Measurements from ENCODE around the gene CCND1. TPM values are rescaled to one million over a fixed set of nuclear protein-coding genes. Genes with fewer than 3 reads are reported as not detected.

CCND1 gene
- total RNA-seq, 4 donors from 2014 or later: 90.1 to 451 (median 213) TPM

DNA sequence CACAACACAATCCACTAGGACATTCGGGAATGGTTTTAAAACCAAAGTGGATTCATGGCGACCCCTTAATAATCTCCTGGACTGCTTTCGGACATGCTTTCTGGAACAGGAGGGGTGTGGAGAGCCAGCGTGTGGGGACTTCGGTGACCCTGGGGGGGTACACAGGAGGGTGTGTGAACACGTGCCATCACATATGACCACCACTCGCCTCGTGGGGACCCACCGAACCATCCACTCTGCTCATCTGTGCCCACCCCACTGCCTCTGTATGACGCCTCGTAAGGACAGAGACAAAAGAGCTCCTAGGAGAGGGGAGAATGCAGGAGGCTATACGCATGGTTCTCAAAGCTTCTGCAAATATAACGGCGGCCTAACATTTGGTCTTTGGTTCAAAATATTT lies 25.3 kb downstream of the CCND1 start:
- TF ChIP-seq CTCF (IDR thresholded peaks at IDR 0.05; ENCODE audit: low read depth): no peak

GRCh38 chr11:69666752-69667536 lies 26.0 kb downstream of the CCND1 start:
- no peak for TF ChIP-seq CTCF (IDR thresholded peaks at IDR 0.05; ENCODE audit: low read depth)

DNA sequence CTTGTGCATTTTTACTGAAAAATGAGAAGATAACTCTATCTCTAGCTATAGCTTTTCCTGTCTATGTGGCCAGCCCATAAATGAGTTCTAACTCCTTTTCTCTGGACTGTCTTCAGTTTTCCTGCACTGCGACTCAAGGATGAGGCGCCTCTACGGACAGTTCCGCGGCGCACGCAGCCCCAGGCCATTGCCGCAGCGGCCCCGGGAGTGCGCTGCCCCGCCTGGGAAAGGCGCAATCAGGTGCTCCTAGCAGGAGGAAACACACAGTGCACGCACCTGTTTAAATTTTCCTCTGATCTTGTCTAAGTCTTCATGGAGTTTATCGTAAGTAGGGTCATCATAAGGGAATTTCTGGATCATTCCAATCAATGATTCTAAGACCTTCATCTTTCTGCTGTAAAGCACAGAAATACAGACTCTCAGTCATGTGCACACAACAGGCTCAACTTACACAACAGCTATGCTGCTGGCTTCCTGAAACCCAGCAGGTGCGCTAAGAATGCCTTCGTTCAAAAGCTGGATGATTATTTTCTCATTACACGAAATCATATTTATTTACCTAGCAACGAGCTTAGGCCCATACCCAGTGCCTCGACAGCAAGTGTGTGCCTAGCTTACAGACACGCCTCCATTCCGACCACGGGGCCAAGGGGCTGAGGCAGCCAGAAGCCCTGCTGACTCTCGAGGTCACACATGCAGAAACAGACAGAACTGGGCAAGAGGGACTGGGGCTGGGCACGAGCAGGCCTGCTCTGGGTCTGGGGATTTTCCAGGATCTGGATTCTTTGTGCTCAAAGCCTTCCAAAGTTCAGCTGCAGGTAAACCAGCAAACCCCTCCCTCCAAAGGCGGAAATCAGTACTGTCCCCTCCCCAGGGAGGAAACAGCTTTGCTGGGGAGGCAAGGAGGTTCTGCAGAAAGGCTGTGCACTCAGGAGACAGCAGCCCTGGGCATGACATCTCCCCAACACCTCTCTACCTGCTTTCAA lies 27.0 kb downstream of the CCND1 start:
- no peak for TF ChIP-seq CTCF (IDR thresholded peaks at IDR 0.05; ENCODE audit: low read depth)

DNA sequence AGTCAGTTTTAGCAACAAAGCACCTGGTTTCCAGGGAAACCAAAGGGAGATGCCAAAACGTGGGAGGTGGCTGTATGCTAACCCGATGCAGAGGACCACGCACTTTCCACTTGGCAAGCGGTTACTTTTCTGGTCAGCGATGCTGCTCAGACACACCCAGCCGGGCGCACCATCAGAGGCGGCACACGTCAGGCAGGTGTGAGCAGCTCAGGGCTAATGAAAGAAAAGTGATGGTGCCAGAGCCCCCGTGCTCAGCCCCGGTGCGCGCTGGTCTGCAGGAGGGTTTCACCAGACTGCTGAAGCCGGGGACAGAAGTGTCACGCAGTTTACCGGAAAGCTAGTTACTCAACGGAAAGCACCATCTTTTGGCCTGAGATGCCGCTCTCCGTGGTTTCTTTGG lies 28.5 kb downstream of the CCND1 start:
- TF ChIP-seq CTCF (IDR thresholded peaks at IDR 0.05; ENCODE audit: low read depth): no peak

GRCh38 chr11:69670158-69670845 lies 29.3 kb downstream of the CCND1 start:
- no peak for TF ChIP-seq CTCF (IDR thresholded peaks at IDR 0.05; ENCODE audit: low read depth)

DNA sequence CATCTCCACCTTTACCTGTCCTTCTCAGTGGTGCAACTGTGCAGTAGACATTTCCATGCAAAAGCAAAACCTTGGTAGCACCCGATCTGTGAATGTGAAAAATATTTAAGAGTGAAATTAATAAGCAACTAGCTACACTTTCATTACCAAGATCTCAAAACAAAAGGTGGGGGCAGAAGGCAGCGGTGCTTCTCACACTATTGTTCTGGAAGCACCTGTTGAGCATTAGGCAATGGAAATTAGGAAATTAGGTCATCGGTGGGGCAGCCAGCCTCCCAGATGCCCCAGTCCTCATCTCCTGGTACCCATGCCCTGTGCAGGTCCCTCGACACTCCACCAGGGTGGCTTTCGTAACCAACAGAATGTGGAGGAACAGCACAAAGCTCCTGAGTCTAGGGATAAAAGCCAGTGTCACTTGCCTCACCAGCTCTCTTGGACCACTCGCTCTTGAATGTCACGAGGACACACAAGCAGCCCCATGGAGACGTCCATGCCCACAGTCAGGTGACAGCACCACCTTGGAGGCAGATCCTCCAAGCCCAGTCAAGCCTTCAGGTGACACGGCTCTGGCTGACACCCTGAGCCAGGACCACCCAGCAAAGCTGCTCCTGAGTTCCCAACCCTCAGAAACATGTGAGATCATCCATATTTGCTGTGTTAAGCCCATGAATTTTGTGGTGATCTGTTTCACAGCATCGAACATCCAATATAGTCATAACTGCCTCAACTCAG lies 30.9 kb downstream of the CCND1 start:
- no peak for TF ChIP-seq CTCF (IDR thresholded peaks at IDR 0.05; ENCODE audit: low read depth)

All from subcutaneous adipose tissue (tissue), 4 donors.